Choroid plexus epithelial cell (primary cell): ENCODE results near the gene TTC9B.

Experiments
- DNase-seq: peaks from one replicate; pipeline ENCODE4 v3.0.0-alpha.2; 2010; ENCODE audit warnings: low read depth
- H3K4me3 ChIP-seq: 2 replicates; pipeline ENCODE4 v1.5.1; 2011; ENCODE audit warnings: low read depth, mild to moderate bottlenecking, control low read depth, low read length, moderate library complexity
- TF ChIP-seq, protein P1 (sequence below): conservative IDR thresholded peaks from 2 replicates; pipeline ENCODE4 v1.5.1; 2011; ENCODE audit warnings: low read depth, mild to moderate bottlenecking, control low read depth, inconsistent platforms, low read length, moderate library complexity

TTC9B gene

DNA sequence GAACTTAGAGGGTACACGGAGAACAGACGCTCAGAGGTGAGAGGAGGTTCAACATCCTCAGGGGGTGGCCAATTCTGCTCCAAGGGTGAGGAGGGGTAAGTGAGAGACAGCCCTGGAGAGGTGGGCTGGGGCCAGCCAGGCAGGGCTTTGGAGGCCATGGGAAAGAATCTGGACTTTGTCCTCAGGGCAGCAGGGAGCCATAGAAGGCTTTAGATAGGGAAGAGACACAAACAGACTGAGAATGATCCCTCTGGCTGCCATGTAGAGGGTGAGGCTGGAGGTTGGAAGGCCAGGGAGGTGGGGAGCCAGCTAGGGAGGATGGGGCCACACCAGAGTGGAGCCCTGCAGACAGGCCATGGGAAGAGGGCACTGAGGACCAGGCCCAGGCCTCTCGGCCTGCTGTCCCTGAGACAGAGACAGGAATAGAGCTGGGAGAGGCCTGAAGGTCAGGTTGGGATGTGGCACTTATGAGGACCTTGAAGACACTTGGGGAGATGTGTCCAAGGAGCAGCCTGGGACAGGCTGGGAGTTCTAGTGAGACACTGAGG, 37.5 kb upstream of the TTC9B start:
- DNase-seq: no peak
- TF ChIP-seq, protein P1, sequence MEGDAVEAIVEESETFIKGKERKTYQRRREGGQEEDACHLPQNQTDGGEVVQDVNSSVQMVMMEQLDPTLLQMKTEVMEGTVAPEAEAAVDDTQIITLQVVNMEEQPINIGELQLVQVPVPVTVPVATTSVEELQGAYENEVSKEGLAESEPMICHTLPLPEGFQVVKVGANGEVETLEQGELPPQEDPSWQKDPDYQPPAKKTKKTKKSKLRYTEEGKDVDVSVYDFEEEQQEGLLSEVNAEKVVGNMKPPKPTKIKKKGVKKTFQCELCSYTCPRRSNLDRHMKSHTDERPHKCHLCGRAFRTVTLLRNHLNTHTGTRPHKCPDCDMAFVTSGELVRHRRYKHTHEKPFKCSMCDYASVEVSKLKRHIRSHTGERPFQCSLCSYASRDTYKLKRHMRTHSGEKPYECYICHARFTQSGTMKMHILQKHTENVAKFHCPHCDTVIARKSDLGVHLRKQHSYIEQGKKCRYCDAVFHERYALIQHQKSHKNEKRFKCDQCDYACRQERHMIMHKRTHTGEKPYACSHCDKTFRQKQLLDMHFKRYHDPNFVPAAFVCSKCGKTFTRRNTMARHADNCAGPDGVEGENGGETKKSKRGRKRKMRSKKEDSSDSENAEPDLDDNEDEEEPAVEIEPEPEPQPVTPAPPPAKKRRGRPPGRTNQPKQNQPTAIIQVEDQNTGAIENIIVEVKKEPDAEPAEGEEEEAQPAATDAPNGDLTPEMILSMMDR: no peak
- H3K4me3 ChIP-seq: no peak overlapping the region

DNA sequence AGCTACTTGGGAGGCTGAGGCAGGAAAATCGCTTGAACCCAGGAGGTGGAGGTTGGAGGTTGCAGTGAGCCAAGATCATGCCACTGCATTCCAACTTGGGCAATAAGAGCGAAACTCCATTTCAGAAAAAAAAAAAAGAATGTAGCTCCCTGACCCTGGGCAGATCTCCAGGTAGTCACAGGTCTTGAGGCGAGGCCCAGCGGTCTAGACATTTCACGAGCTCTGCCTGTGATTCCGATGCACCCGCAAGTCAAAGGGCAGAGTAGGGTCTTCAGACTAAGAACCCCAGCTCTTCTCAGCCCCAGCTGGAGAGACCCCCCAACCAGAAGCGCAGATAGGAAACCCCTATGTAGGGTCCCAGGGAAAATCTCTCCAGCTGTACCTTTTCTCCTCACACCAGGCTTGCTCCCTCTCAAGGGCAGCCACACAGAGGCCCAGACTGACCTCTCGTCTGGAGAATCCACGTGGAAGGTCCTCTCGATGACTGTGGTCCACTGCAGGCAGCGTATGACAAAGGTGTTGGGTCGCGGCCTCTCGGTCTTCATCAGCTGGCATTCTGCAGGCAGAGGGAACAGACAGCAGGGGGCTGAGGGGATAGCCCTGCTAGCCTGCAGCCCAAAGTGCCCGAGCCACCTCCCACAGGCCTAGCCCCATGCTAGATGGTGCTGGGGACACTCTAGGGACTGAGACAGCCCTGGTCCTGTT, 36.7 kb upstream of the TTC9B start:
- H3K4me3 ChIP-seq: no peak overlapping the region
- DNase-seq: no peak
- TF ChIP-seq, protein P1: no peak

DNA sequence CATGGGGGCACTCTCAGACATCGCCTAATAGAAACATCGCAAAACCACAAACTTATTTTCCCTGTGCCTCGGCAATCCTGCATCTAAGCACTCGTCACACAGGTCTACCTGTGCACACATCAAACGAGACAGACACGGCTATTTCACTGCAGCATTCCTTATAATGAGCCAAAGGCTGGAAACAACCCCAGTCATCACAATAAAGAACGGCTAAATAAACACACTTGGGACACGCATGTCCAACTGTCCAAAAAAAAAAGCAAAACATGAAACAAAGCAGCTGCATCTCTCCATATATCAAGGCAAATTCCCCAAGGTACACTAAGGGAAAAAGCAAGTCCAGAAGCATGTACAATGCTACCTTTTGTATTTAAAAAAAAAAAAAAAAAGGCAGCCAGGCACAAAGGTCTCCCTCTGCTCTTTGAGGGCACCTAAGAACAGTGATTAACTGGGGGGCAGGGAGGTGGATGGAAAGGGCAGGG, 35.5 kb upstream of the TTC9B start:
- no peak for DNase-seq
- TF ChIP-seq, protein P1: no peak
- H3K4me3 ChIP-seq: no peak overlapping the region

DNA sequence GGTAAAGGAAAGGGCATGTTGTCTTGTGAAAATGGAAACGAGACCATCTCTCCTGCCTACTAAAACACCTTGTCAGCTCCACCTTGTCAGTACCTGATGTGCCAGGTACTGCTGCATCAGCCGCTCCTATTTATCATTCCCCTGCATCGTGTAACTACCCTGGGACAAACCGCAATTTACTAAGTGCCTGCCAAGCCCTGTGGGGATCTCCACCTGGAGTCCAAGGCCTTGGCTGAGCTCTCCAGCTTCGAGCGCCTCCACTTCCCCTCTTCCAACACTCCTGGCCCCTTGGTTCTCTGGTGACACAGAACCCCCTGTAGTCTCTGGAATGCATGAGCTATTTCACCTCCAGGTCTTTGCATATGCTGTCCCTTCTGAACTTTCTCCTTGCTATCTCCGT, 34.2 kb upstream of the TTC9B start:
- no peak overlapping the region for H3K4me3 ChIP-seq
- TF ChIP-seq, protein P1: no peak
- DNase-seq: peak; percentile 61

DNA sequence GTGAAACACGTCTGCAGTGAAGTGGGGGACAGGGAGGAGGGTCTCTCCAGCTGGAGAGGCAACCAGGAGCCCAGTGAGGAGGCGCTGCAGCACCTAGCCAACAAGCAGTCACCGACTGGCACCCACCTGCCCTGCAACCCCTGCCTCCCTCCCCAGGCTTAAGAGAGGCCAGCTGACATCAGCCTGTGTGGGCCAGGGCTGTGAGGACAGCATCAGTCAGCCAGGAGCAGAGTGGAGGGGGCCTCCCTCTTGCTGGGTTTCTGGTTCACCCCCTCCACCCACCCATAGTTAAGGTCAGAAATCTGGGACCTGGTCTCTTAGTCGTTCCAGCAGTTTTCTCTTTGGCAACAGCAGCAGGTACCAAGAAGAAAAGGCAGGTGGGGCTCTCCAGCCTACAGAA, 33.8 kb upstream of the TTC9B start:
- TF ChIP-seq, protein P1: no peak
- no peak for DNase-seq

DNA sequence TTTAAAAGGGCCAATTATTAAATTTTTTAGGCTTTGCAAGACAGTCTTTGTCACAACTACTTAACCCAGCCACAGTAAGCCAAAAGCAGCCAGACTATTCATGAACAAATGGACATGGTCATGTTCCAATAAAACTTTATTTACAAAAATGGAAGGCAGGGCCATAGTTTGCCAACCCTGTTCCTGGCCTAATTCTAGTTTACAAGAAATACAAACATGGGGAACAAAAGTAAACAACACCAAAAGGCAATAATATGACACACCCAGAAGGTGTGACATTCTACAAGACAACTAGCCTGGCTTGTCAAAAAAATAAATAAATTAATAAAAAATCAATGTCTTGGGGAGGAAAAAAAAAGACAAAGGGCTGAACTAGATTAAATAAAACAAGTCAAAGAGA, 33.1 kb upstream of the TTC9B start:
- H3K4me3 ChIP-seq: no peak overlapping the region
- no peak for DNase-seq
- TF ChIP-seq, protein P1: no peak

More for the DNA sequence above, 33.8 kb upstream of the TTC9B start:
- H3K4me3 ChIP-seq: no peak overlapping the region

DNA sequence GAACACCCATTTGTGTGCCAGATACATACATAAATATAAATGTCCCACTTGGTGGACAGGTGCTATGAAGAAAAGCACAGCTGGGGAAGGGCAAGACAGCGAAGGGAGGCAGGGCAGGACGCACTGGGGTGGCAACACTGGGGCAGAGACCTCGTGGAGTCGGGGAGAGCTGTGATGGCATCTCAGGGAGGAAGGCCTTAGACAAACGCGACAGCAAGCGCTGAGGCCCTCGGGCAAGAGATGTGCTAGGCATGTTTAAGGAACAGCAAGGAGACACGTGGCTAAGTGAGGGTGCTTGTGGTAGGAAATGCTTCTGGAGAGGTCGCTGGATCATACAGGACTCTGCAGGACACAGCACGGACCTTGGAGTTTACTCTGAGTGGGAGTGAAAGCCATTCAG, 31.6 kb upstream of the TTC9B start:
- no peak overlapping the region for H3K4me3 ChIP-seq

More for the DNA sequence above, 31.6 kb upstream of the TTC9B start:
- DNase-seq: no peak
- TF ChIP-seq, protein P1: no peak
